BLaER1 (cell line): ENCODE results near the gene AMMECR1.
"Not testable (repeated sequence)": the region's sequence is repeated elsewhere in the genome, so short reads cannot be mapped to it uniquely, and the experiment has no call there.

Experiments used
- H3K27ac ChIP-seq: shearing (Covaris generic); formaldehyde crosslinking; 2 replicates; pipeline ENCODE4 v1.8.1; 2022
- H3K27me3 ChIP-seq: shearing (Covaris generic); formaldehyde crosslinking; 2 replicates; pipeline ENCODE4 v1.8.1; 2022
- H3K36me3 ChIP-seq: shearing (Covaris generic); formaldehyde crosslinking; 2 replicates; pipeline ENCODE4 v1.8.1; 2022
- H3K4me1 ChIP-seq: shearing (Covaris generic); formaldehyde crosslinking; 2 replicates; pipeline ENCODE4 v1.8.1; 2022
- H3K4me2 ChIP-seq: shearing (Covaris generic); formaldehyde crosslinking; 2 replicates; pipeline ENCODE4 v1.8.1; 2022
- H3K4me3 ChIP-seq: shearing (Covaris generic); formaldehyde crosslinking; 2 replicates; pipeline ENCODE4 v1.8.1; 2022
- H3K9ac ChIP-seq: shearing (Covaris generic); formaldehyde crosslinking; 2 replicates; pipeline ENCODE4 v1.8.1; 2022
- H3K9me3 ChIP-seq: shearing (Covaris generic); formaldehyde crosslinking; 2 replicates; pipeline ENCODE4 v1.8.1; 2022
- H4K20me1 ChIP-seq: shearing (Covaris generic); formaldehyde crosslinking; 2 replicates; pipeline ENCODE4 v1.8.1; 2022
- Cebpa-rat ChIP-seq: shearing (Covaris generic); IDR thresholded peaks from 2 replicates; pipeline ENCODE4 v1.8.1; 2022

Gene AMMECR1

GRCh38 chrX:110242371-110242770, 75.5 kb downstream of the AMMECR1 start:
- TF ChIP-seq Cebpa-rat, result no peak
- Histone ChIP-seq H4K20me1 (peaks cover 48% of the 10 kb centered on the region), H3K4me3 (no peak overlapping the region), H3K36me3 (no peaks in the 10 kb centered on the region), H3K27ac (no peak overlapping the region), H3K9ac (no peak overlapping the region), H3K9me3 (peaks cover 3% of the 10 kb centered on the region; the same call in 1 of the 2 replicates), H3K27me3 (peaks cover 85% of the 10 kb centered on the region), H3K4me1 (no peaks in the 10 kb centered on the region), H3K4me2 (no peak overlapping the region)

- H3K4me3 ChIP-seq, result no peak overlapping the region
- H4K20me1 ChIP-seq, result peaks cover 45% of the 10 kb centered on the region
- H3K27me3 ChIP-seq, result peaks cover 85% of the 10 kb centered on the region
- H3K27ac ChIP-seq, result no peak overlapping the region
- peaks cover 3% of the 10 kb centered on the region; the same call in 1 of the 2 replicates for H3K9me3 ChIP-seq
- no peak overlapping the region for H3K4me2 ChIP-seq
- no peak for TF ChIP-seq Cebpa-rat
- H3K4me1 ChIP-seq, result no peaks in the 10 kb centered on the region
- no peaks in the 10 kb centered on the region for H3K36me3 ChIP-seq
- H3K9ac ChIP-seq, result no peak overlapping the region
These were observed 76.1 kb downstream of the AMMECR1 start for GRCh38 chrX:110241816-110242215.

DNA sequence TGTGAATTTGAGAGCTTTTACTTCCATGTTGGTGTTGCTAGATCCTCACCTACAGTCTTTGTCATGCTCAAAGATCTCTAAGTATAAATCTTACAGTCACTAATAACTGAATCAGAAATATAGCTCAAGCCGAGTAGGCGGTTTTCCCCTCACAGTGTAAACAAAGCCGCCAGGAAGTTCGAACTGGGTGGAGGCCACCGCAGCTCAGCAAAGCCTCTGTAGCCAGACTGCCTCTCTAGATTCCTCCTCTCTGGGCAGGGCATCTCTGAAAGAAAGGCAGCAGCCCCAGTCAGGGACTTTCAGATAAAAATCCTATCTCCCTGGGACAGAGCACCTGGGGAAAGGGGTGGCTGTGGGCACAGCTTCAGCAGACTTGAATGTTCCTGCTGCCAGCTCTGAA, 79.6 kb downstream of the AMMECR1 start:
- not testable (repeated sequence) for H3K9ac ChIP-seq, H3K36me3 ChIP-seq, H3K4me3 ChIP-seq, H3K4me1 ChIP-seq, H3K27ac ChIP-seq, H3K4me2 ChIP-seq
- Histone ChIP-seq H3K9me3 (peaks cover 22% of the 10 kb centered on the region), H3K27me3 (peaks cover 60% of the 10 kb centered on the region), H4K20me1 (peaks cover 16% of the 10 kb centered on the region)

DNA sequence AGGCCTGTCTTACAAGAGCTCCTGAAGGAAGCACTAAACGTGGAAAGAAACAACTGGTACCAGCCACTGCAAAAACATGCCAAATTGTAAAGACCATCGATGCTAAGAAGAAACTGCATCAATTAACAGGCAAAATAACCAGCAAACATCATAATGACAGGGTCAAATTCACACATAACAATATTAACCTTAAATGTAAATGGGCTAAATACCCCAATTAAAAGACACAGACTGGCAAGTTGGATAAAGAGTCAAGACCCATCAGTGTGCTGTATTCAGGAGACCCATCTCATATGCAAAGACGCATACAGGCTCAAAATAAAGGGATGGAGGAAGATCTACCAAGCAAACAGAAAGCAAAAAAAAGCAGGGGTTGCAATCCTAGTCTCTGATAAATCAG, 86.4 kb downstream of the AMMECR1 start:
- not testable (repeated sequence) for H3K4me2 ChIP-seq, H3K4me1 ChIP-seq, H3K27ac ChIP-seq, H3K4me3 ChIP-seq, H3K9ac ChIP-seq, H3K36me3 ChIP-seq
- Histone ChIP-seq H4K20me1 (peaks cover 19% of the 10 kb centered on the region), H3K9me3 (peaks cover 45% of the 10 kb centered on the region), H3K27me3 (peaks cover 39% of the 10 kb centered on the region)

GRCh38 chrX:110229497-110230111, 88.3 kb downstream of the AMMECR1 start:
- H3K9me3 ChIP-seq, result peaks cover 31% of the 10 kb centered on the region
- not testable (repeated sequence) for H3K4me2 ChIP-seq, H3K27ac ChIP-seq, H3K4me3 ChIP-seq, H3K9ac ChIP-seq, H3K36me3 ChIP-seq, H3K4me1 ChIP-seq
- H4K20me1 ChIP-seq, result peaks cover 19% of the 10 kb centered on the region
- peaks cover 57% of the 10 kb centered on the region for H3K27me3 ChIP-seq

- Histone ChIP-seq H3K36me3 (no peaks in the 10 kb centered on the region), H4K20me1 (peaks cover 19% of the 10 kb centered on the region), H3K4me2 (no peak overlapping the region), H3K4me3 (no peak overlapping the region), H3K27me3 (peaks cover 65% of the 10 kb centered on the region), H3K27ac (no peak overlapping the region), H3K9me3 (peaks cover 27% of the 10 kb centered on the region), H3K4me1 (peaks cover 6% of the 10 kb centered on the region; the same call in 1 of the 2 replicates), H3K9ac (no peak overlapping the region)
- no peak for TF ChIP-seq Cebpa-rat
These were observed 89.4 kb downstream of the AMMECR1 start for GRCh38 chrX:110228453-110228852.

DNA sequence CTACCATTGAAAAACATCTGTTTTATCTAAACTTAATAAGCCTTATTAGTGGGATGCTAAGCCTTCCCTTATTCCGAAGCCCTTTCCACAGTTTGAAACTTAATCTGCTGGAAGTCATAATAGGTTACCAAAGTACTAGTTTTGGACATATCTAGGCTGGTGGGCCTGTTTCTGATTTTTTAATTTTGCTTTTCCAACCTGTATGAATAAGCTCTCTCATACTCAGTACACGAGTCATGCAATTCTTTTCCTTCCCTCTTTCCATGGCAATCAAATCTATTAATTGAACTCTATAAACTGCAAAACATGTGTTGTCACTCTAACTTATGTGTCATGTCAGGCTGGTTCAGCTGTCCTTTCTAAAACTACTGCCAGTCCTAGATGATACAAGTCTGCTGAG, 91.0 kb downstream of the AMMECR1 start:
- Histone ChIP-seq H3K4me2 (no peak overlapping the region), H3K27ac (no peak overlapping the region)

DNA sequence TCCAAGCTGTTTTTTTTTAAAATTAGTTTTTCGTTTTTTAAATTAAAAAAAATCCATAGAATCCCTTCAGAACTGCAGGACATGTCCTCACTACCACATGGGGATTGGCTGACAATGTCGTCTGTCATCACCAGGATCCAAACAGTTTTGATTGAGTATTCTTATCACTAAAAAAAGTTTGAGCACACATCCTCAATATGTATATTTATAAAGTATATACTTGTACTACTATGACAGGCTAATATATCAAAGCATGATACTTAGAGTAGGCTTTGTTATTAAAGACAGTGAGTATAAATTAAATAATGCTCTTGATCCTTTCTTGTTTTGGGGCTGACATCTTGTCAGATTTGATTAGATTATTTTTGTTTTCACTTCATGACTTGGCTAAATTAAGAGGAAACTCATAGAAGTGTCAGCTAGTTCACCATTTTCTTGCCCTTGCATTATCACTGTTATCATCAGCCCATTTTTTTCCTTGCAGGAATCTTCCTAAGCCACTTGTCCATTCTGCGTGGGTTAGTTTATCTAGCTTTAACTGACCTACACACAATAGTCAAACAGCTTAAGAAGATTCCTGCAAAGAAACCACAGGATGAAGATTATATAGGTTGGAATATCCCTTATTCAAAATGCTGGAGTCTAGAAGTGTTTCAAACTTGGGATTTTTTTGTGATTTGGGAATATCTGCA, 92.8 kb downstream of the AMMECR1 start:
- H3K9me3 ChIP-seq, result 0 out of 2 replicates have a peak, but pooled peaks cover 4% of the 10 kb centered on the region
- H3K9ac ChIP-seq, result no peak overlapping the region
- H3K27me3 ChIP-seq, result peaks cover 77% of the 10 kb centered on the region
- no peak overlapping the region for H3K4me2 ChIP-seq
- H3K4me3 ChIP-seq, result no peak overlapping the region
- TF ChIP-seq Cebpa-rat, result no peak
- H4K20me1 ChIP-seq, result peaks cover 19% of the 10 kb centered on the region
- no peak overlapping the region for H3K27ac ChIP-seq
- H3K36me3 ChIP-seq, result no peaks in the 10 kb centered on the region
- peaks cover 6% of the 10 kb centered on the region; the same call in 1 of the 2 replicates for H3K4me1 ChIP-seq

More for the DNA sequence above, 91.0 kb downstream of the AMMECR1 start:
- Histone ChIP-seq H3K36me3 (no peaks in the 10 kb centered on the region), H3K4me3 (no peak overlapping the region), H3K4me1 (peaks cover 6% of the 10 kb centered on the region; the same call in 1 of the 2 replicates), H3K27me3 (peaks cover 73% of the 10 kb centered on the region), H4K20me1 (peaks cover 19% of the 10 kb centered on the region), H3K9me3 (peaks cover 16% of the 10 kb centered on the region), H3K9ac (no peak overlapping the region)
- TF ChIP-seq Cebpa-rat, result no peak

DNA sequence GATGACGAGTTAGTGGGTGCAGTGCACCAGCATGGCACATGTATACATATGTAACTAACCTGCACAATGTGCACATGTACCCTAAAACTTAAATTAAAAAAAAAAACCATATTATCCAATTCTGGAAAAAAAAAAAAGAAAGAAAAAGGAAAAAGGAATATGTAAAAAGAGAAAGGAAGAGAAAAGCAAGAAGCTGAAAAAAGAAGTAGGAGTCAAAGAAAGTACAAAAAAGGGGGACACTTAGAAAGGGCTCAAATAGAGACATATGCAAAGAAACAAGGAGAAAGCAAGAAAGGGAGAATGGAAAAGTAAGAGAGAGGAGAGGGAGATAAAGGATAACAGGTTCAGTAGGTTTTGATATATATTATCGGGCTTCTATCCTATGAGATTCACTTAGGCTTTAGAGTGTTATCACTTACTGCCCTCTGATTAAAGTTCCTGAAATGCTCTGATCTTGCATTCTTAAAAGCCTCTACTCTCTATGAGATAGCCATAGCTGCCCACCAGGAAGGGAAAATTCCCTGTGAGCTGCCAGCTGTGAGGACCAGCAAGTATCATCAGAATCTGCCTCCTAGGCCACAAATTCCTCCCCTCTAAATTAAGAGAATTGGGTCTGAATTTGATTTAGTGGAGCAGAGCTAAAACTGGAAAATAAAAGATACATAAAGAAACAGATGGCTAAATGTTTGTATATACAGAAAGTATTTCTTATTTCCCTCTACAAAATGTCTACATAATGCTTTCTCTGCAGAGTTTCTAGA, 95.2 kb downstream of the AMMECR1 start:
- no peak for TF ChIP-seq Cebpa-rat
- H4K20me1 ChIP-seq, result peaks cover 9% of the 10 kb centered on the region
- no peak overlapping the region for H3K27ac ChIP-seq
- no peaks in the 10 kb centered on the region for H3K36me3 ChIP-seq
- H3K27me3 ChIP-seq, result peaks cover 71% of the 10 kb centered on the region
- no peak overlapping the region for H3K9ac ChIP-seq
- no peaks in the 10 kb centered on the region; the same call in 1 of the 2 replicates for H3K9me3 ChIP-seq
- H3K4me3 ChIP-seq, result no peak overlapping the region
- peaks cover 4% of the 10 kb centered on the region for H3K4me1 ChIP-seq
- no peak overlapping the region for H3K4me2 ChIP-seq

- H3K4me3 ChIP-seq, result no peak overlapping the region
- H3K4me2 ChIP-seq, result no peak overlapping the region
- peaks cover 56% of the 10 kb centered on the region for H3K27me3 ChIP-seq
- TF ChIP-seq Cebpa-rat, result no peak
- H3K9me3 ChIP-seq, result no peaks in the 10 kb centered on the region; the same call in 1 of the 2 replicates
- H4K20me1 ChIP-seq, result no peaks in the 10 kb centered on the region
- no peaks in the 10 kb centered on the region for H3K36me3 ChIP-seq
- peaks cover 11% of the 10 kb centered on the region for H3K4me1 ChIP-seq
- H3K9ac ChIP-seq, result no peak overlapping the region
- H3K27ac ChIP-seq, result no peak overlapping the region
These were observed 98.0 kb downstream of the AMMECR1 start for GRCh38 chrX:110219920-110220319.
